Endothelial cell of umbilical vein (primary cell): ENCODE data around the gene TNRC6C. TPM values are rescaled to one million over a fixed set of nuclear protein-coding genes. Genes with fewer than 3 reads are reported as not detected.

Source experiments
- BruUV-seq: library from RNA; stranded (reverse); fragments of 400-500 nt; replicated peaks from 2 replicates; lab custom pipeline; 2021; lab: Mats Ljungman, UMichigan
- CTCF ChIA-PET: fragments of 300-600, 350-600 bp; sonication (Branson Sonifier 250); formaldehyde crosslinking; loops from one replicate; lab custom pipeline; 2021; ENCODE audit warnings: antibody characterized with exemption, inconsistent platforms; lab: Charles Lee
- POLR2A ChIA-PET: fragments of 300-600, 350-600 bp; sonication (Branson Sonifier 250); formaldehyde crosslinking; loops from one replicate; lab custom pipeline; 2021; ENCODE audit warnings: antibody characterized with exemption, inconsistent platforms; lab: Charles Lee
- DNase-seq: peaks from one replicate; pipeline ENCODE4 v3.0.0-alpha.2; 2011; ENCODE audit warnings: low read depth, low spot score
- FAIRE-seq: peaks from 2 replicates; lab custom pipeline; 2011; peaks lifted over from hg19 to GRCh38; lab: Jason Lieb, UNC
- H2AFZ ChIP-seq: 2 replicates; pipeline ENCODE4 v1.6.0; 2012; ENCODE audit warnings: low read depth, low read length, control low read depth, inconsistent platforms
- H3K27ac ChIP-seq: 2 replicates; pipeline ENCODE4 v1.5.1; 2011; ENCODE audit warnings: low read depth, mild to moderate bottlenecking, control low read depth, low read length, moderate library complexity; ENCODE audit not compliant: insufficient read depth
- H3K27me3 ChIP-seq, 2 experiments: 2 replicates each; pipeline versions ENCODE4 v1.6.0 to v1.6.1; 2011; ENCODE audit warnings: low read length in 2 of 2, mixed read lengths in 1 of 2; ENCODE audit not compliant: control insufficient read depth in 2 of 2, insufficient read depth in 2 of 2
- H3K36me3 ChIP-seq, 2 experiments: 2 replicates in 1 of 2; 3 replicates in 1 of 2; pipeline ENCODE4 v1.5.1; 2011; ENCODE audit warnings: low read length in 2 of 2, mild to moderate bottlenecking in 1 of 2, moderate library complexity in 1 of 2; ENCODE audit not compliant: control insufficient read depth in 2 of 2, insufficient read depth in 2 of 2; ENCODE audit errors: extremely low read depth in 1 of 2
- H3K4me1 ChIP-seq: 3 replicates; pipeline ENCODE4 v1.5.1; 2011; ENCODE audit warnings: mild to moderate bottlenecking, low read length; ENCODE audit not compliant: control insufficient read depth, insufficient read depth; ENCODE audit errors: extremely low read depth
- H3K4me2 ChIP-seq: 2 replicates; pipeline ENCODE4 v1.6.1; 2011; ENCODE audit warnings: low read length, control low read depth, mixed read lengths; ENCODE audit not compliant: insufficient read depth
- H3K4me3 ChIP-seq, 3 experiments: fragments of 200-600 bp in 1 of 3; sonication (generic), shearing (Covaris generic) in 1 of 3; replicated peaks in 1 of 3; 2 replicates each; pipeline ENCODE4 v1.5.1; 2011 to 2016; ENCODE audit warnings: control low read depth in 3 of 3, low read length in 3 of 3, mild to moderate bottlenecking in 2 of 3, inconsistent platforms in 1 of 3, low read depth in 1 of 3, moderate library complexity in 1 of 3; ENCODE audit not compliant: insufficient read depth in 1 of 3
- H3K79me2 ChIP-seq: 2 replicates; pipeline ENCODE4 v1.6.0; 2012; ENCODE audit warnings: low read length, inconsistent platforms; ENCODE audit not compliant: control insufficient read depth, insufficient read depth
- H3K9ac ChIP-seq: replicated peaks from 2 replicates; pipeline ENCODE3; 2011; ENCODE audit warnings: low read length, control low read depth; ENCODE audit not compliant: insufficient read depth; ENCODE audit errors: extremely low read depth
- H3K9me1 ChIP-seq: replicated peaks from 3 replicates; pipeline ENCODE4 v1.6.0; 2011; ENCODE audit warnings: mild to moderate bottlenecking, low read length; ENCODE audit not compliant: control insufficient read depth, insufficient read depth; ENCODE audit errors: extremely low read depth
- H3K9me3 ChIP-seq: replicated peaks from 2 replicates; pipeline ENCODE4 v1.5.1; 2012; ENCODE audit warnings: low read length, inconsistent platforms; ENCODE audit not compliant: control insufficient read depth, insufficient read depth
- H4K20me1 ChIP-seq: replicated peaks from 2 replicates; pipeline ENCODE3; 2011; ENCODE audit warnings: mild to moderate bottlenecking, low read length; ENCODE audit not compliant: control insufficient read depth, insufficient read depth; ENCODE audit errors: extremely low read depth
- CTCF ChIP-seq, 2 donors: IDR thresholded peaks; 1 replicate in 1 of 2; 2 replicates in 1 of 2; pipeline ENCODE4 v1.5.1; 2011; ENCODE audit warnings: low read length in 2 of 2, mild to moderate bottlenecking in 2 of 2, moderate library complexity in 2 of 2, control low read depth in 1 of 2, inconsistent platforms in 1 of 2, low read depth in 1 of 2; ENCODE audit not compliant: insufficient read depth in 1 of 2; ENCODE audit errors: extremely low read depth in 1 of 2
- EZH2 ChIP-seq: IDR thresholded peaks from 2 replicates; pipeline ENCODE4 v1.6.1; 2012; ENCODE audit warnings: borderline replicate concordance, low read depth, mild to moderate bottlenecking, moderate library complexity, low read length, inconsistent platforms; ENCODE audit not compliant: severe bottlenecking
- FOS ChIP-seq: IDR thresholded peaks from 2 replicates; pipeline ENCODE4 v1.6.1; 2011; ENCODE audit warnings: mild to moderate bottlenecking, low read length, moderate library complexity, borderline replicate concordance; ENCODE audit not compliant: insufficient read depth
- GATA2 ChIP-seq: IDR thresholded peaks from 2 replicates; pipeline ENCODE4 v1.7.0; 2011; ENCODE audit warnings: low read depth, mild to moderate bottlenecking, moderate library complexity, mixed read lengths, low read length; ENCODE audit not compliant: insufficient read length, insufficient read depth
- JUN ChIP-seq: IDR thresholded peaks from 2 replicates; pipeline ENCODE4 v1.6.1; 2011; ENCODE audit warnings: borderline replicate concordance, low read depth; ENCODE audit not compliant: insufficient read length, insufficient read depth
- MAX ChIP-seq: IDR thresholded peaks from 2 replicates; pipeline ENCODE4 v1.6.1; 2011; ENCODE audit not compliant: insufficient read depth, insufficient read length
- MYC ChIP-seq: IDR thresholded peaks from one replicate; pipeline ENCODE4 v1.6.1; 2011; ENCODE audit warnings: mild to moderate bottlenecking, low read depth, low read length
- POLR2A ChIP-seq: IDR thresholded peaks from 2 replicates; pipeline ENCODE4 v1.6.1; 2012; ENCODE audit warnings: low read depth, mild to moderate bottlenecking, control low read depth, low read length
- POLR2AphosphoS5 ChIP-seq: IDR thresholded peaks from 2 replicates; pipeline ENCODE4 v1.6.1; 2012; ENCODE audit warnings: low read depth, mild to moderate bottlenecking, control low read depth, low read length, moderate library complexity; ENCODE audit not compliant: insufficient read depth
- dilution Hi-C: fragments of 300-500 bp; cut with MboI; formaldehyde crosslinking; loops from one replicate; pipeline ENCODE4 v1.15.0; 2019; ENCODE audit warnings: low sequenced_read_pairs; ENCODE audit not compliant: extremely low pct_ligation_motif_present
- intact Hi-C: fragments of 100-400 bp; cut with micrococcal nuclease; formaldehyde crosslinking; loops from one replicate; pipeline ENCODE4 v1.10.0; 2022
- polyA plus RNA-seq, 4 experiments: library from polyadenylated mRNA; depleted of rRNA in 3 of 4; stranded (reverse) in 3 of 4; unstranded in 1 of 4; fragments of >200 nt; gene quantifications; 2 replicates each; pipeline versions ENCODE4 v1.2.1 to v1.2.3, GENCODE V29; 2011 to 2012; ENCODE audit warnings: missing spikeins in 1 of 4
- total RNA-seq: library from RNA; stranded (reverse); gene quantifications from 2 replicates; pipeline ENCODE4 v1.2.3, GENCODE V29; 2021

The TNRC6C gene
- total and polyA plus RNA-seq, 2 donors (not counting 3 experiments of a cell fraction or from before 2014, with no cell fraction given): 2.1 to 17.5 TPM

- no peak overlapping the region for H3K9ac ChIP-seq
These were observed 149.6 kb downstream of the TNRC6C start for GRCh38 chr17:78107976-78108725.

More at GRCh38 chr17:78107976-78108725, 149.6 kb downstream of the TNRC6C start:
- intact Hi-C loops (no loop called here), dilution Hi-C loops (no loop called here)
- Histone ChIP-seq H3K9me1 (no peaks in the 10 kb centered on the region), H3K27ac (no peak overlapping the region), H3K4me1 (no peaks in the 10 kb centered on the region), H3K4me2 (no peak overlapping the region), H3K9me3 (no peaks in the 10 kb centered on the region), H4K20me1 (no peaks in the 10 kb centered on the region), H3K79me2 (no peaks in the 10 kb centered on the region), H3K4me3 (no peak overlapping the region), H3K27me3 (no peaks in the 10 kb centered on the region), H3K36me3 (peaks cover 0 to 13% of the 10 kb centered on the region in 2 experiments), H2AFZ (no peak overlapping the region)
- FAIRE-seq (no peak), DNase-seq (no peak)
- CTCF ChIA-PET: interaction anchor here (0.7 to 3.7 kb wide), 7 partner anchors 14 to 143 kb away, joined by 3 to 14 read pairs (median 4); no protein-coding TSS in a partner anchor
- POLR2A ChIA-PET: no interaction called here
- TF ChIP-seq GATA2: no peak
- TF ChIP-seq POLR2AphosphoS5: no peak
- no peak for TF ChIP-seq EZH2
- no peak for TF ChIP-seq FOS
- no peak for TF ChIP-seq MYC
- no peak for TF ChIP-seq JUN
- TF ChIP-seq MAX: no peak
- no peak for TF ChIP-seq CTCF (IDR thresholded peaks at IDR 0.05; ENCODE audit: extremely low read depth in 1 of 2, insufficient read depth in 1 of 2, low read depth in 1 of 2, low read length in 2 of 2)
- no peak for TF ChIP-seq POLR2A
- BruUV-seq: no TSS peak
